ENCODE data around the gene ZNF697.

ZNF697 gene

DNA sequence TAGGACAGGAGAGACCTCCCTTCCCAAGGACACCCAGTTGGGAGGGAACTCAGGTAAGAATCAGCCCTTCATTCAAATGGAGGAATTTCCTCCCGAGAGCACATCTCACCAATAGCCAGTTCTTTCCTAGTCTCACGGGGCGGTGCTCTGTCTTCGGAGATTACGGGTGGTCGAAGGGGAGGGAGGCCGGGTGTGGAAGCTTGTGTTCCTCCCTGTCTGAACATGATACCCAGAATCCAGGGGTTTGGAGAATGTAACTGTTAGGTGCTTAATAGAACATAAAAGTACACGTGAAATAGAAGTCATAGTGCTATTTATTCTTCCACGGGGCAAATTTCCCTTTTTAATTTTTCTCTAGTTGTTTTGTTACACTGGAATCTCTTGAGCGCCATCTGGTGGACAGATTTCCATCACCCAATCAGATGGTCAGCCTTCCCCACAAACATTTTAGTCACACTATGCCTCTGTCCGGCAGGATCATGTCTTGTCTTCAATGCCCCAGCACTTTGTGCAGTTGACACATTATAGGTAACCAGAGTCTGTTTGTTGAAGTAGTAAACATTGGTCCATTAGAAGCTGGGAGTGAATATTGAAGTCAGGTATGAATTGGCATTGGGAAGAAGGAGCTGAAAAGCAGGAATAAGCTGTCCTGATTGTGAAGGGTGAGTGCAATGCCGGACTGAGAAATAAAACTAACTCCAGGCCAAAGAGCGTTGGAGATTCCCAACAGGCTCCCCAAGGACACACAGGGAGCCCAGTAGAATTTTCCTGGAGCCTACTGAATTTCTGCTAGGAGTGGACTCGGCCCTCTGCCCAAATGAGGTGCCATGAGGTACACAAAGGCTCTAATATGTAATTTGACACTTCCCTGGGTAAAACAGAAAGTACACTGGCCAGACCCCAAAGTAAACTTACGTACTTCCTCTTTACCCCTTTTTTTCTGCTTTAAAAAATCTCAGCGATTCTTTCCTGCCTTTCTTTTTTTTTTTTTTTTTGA, 27.6 kb upstream of the ZNF697 start (continued):
- TF ChIP-seq GLI2 (tag by site-specific recombination; IDR thresholded peaks at IDR 0.05; ENCODE audit: borderline replicate concordance, low read depth) (no peak), ZNF830 (tag by site-specific recombination; IDR thresholded peaks at IDR 0.05; ENCODE audit: low read depth) (no peak), ZNF792 (tag by site-specific recombination; IDR thresholded peaks at IDR 0.05) (no peak), ZNF112 (tag by site-specific recombination; IDR thresholded peaks at IDR 0.05) (no peak), ZNF174 (tag by site-specific recombination; IDR thresholded peaks at IDR 0.05) (no peak), ZNF660 (tag by site-specific recombination; IDR thresholded peaks at IDR 0.05) (peak; percentile 58; the same call in 1 of the 2 replicates), ZNF416 (tag by site-specific recombination; IDR thresholded peaks at IDR 0.05) (no peak), ZNF341 (tag by site-specific recombination; IDR thresholded peaks at IDR 0.05; ENCODE audit: low read depth) (peak; percentile 62), ZNF561 (tag by site-specific recombination; IDR thresholded peaks at IDR 0.05; ENCODE audit: borderline replicate concordance) (peak; percentile 29; the same call in 1 of the 2 replicates), ZNF138 (tag by site-specific recombination; IDR thresholded peaks at IDR 0.05; ENCODE audit: borderline replicate concordance) (no peak), ZNF335 (tag by site-specific recombination; conservative IDR thresholded peaks at IDR 0.05) (peak; percentile 63), SETDB1 (IDR thresholded peaks at IDR 0.05; ENCODE audit: insufficient read length, low read length) (peak; percentile 27), ZBTB17 (tag by site-specific recombination; IDR thresholded peaks at IDR 0.05) (peak; percentile 36; the same call in 1 of the 2 replicates), ZNF600 (tag by site-specific recombination; IDR thresholded peaks at IDR 0.05) (peak; percentile 59; the same call in 1 of the 2 replicates), GLIS2 (tag by site-specific recombination; IDR thresholded peaks at IDR 0.05) (no peak), ZFP69B (tag by site-specific recombination; IDR thresholded peaks at IDR 0.05) (0 out of 2 replicates have a peak, but pooled peaks have one; percentile 28), PRDM1 (tag by site-specific recombination; IDR thresholded peaks at IDR 0.05) (0 out of 2 replicates have a peak, but pooled peaks have one; percentile 9), TRIM28 (IDR thresholded peaks at IDR 0.05; ENCODE audit: borderline replicate concordance, low read length) (0 out of 2 replicates have a peak, but pooled peaks have one; percentile 53), SP2 (tag by site-specific recombination; IDR thresholded peaks at IDR 0.05) (peak; percentile 61), ZSCAN30 (tag by site-specific recombination; IDR thresholded peaks at IDR 0.05) (no peak)
- TF ChIP-seq, protein P1, sequence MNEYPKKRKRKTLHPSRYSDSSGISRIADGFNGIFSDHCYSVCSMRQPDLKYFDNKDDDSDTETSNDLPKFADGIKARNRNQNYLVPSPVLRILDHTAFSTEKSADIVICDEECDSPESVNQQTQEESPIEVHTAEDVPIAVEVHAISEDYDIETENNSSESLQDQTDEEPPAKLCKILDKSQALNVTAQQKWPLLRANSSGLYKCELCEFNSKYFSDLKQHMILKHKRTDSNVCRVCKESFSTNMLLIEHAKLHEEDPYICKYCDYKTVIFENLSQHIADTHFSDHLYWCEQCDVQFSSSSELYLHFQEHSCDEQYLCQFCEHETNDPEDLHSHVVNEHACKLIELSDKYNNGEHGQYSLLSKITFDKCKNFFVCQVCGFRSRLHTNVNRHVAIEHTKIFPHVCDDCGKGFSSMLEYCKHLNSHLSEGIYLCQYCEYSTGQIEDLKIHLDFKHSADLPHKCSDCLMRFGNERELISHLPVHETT (tag by site-specific recombination; IDR thresholded peaks at IDR 0.05), result no peak
- TF ChIP-seq, protein P2, sequence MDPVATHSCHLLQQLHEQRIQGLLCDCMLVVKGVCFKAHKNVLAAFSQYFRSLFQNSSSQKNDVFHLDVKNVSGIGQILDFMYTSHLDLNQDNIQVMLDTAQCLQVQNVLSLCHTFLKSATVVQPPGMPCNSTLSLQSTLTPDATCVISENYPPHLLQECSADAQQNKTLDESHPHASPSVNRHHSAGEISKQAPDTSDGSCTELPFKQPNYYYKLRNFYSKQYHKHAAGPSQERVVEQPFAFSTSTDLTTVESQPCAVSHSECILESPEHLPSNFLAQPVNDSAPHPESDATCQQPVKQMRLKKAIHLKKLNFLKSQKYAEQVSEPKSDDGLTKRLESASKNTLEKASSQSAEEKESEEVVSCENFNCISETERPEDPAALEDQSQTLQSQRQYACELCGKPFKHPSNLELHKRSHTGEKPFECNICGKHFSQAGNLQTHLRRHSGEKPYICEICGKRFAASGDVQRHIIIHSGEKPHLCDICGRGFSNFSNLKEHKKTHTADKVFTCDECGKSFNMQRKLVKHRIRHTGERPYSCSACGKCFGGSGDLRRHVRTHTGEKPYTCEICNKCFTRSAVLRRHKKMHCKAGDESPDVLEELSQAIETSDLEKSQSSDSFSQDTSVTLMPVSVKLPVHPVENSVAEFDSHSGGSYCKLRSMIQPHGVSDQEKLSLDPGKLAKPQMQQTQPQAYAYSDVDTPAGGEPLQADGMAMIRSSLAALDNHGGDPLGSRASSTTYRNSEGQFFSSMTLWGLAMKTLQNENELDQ (tag by site-specific recombination; IDR thresholded peaks at IDR 0.05; ENCODE audit: low read depth), result no peak

DNA sequence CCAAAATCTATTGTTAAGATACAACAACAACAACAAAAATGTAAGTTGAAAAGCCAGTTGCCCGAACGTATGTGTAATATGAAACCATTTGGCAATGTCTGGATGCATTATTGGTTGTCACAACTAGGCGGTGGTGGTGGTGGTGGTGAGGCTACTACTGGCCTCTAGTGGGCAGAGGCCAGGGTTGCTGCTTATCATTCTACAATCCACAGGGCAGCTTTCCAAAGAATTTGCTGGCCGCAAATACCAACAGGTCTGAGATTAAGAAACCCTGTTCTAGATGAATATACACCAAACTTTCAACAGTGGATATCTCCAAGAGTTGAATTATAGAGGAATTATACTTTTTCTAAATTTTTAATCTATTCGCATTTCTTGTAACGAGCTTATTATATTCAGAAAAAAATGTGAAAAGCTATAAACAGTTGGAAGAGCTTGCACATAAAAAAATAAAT, 26.8 kb upstream of the ZNF697 start:
- Histone ChIP-seq H3K36me3 (ENCODE audit: control insufficient read depth in 2 of 2, insufficient read depth in 1 of 2, low read length in 2 of 2) (no peaks in the 10 kb centered on the region), H3K27ac (ENCODE audit: extremely low read depth, low read depth, low read length) (no peak overlapping the region), H3K4me1 (ENCODE audit: control insufficient read depth, insufficient read depth, low read length) (no peaks in the 10 kb centered on the region; the same call in 1 of the 2 replicates), H3K4me3 (ENCODE audit: low read depth, low read length) (no peak overlapping the region), H3K9me3 (ENCODE audit: control insufficient read depth, insufficient read depth, low read depth, low read length) (no peaks in the 10 kb centered on the region)
- POLR2A ChIA-PET, result interaction anchor here (0.5 to 2.8 kb wide), 3 partner anchors 26 to 61 kb away, joined by 4 to 11 read pairs (median 5); partner anchors contain the start of gene PHGDH
- CTCF ChIA-PET, result interaction anchor here (0.6 to 6.5 kb wide), 44 partner anchors 7 to 377 kb away, joined by 3 to 136 read pairs (median 5); partner anchors contain the start of genes PHGDH and ZNF697
- TF ChIP-seq ZNF785 (tag by site-specific recombination; IDR thresholded peaks at IDR 0.05) (no peak), ZNF426 (tag by site-specific recombination; IDR thresholded peaks at IDR 0.05) (no peak), MZF1 (tag by site-specific recombination; IDR thresholded peaks at IDR 0.05; ENCODE audit: borderline replicate concordance) (no peak), ZNF239 (tag by site-specific recombination; IDR thresholded peaks at IDR 0.05) (no peak), INSM2 (tag by site-specific recombination; IDR thresholded peaks at IDR 0.05) (no peak), ZNF670 (tag by site-specific recombination; IDR thresholded peaks at IDR 0.05; ENCODE audit: low read depth) (no peak), ZNF24 (tag by site-specific recombination; IDR thresholded peaks at IDR 0.05) (no peak), ZBTB48 (tag by site-specific recombination; IDR thresholded peaks at IDR 0.05) (no peak)
- TF ChIP-seq, protein P3, sequence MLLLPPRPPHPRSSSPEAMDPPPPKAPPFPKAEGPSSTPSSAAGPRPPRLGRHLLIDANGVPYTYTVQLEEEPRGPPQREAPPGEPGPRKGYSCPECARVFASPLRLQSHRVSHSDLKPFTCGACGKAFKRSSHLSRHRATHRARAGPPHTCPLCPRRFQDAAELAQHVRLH (tag by site-specific recombination; IDR thresholded peaks at IDR 0.05), result no peak
